GM18907 (cell line): ENCODE measurements around the gene C17orf113.
"Not testable (repeated sequence)": the region's sequence is repeated elsewhere in the genome, so short reads cannot be mapped to it uniquely, and the experiment has no call there.

Experiments used
- ATAC-seq: cut with Tn5 transposase; IDR thresholded peaks from one replicate; pipeline ENCODE4 v1.9.1; 2021; ENCODE audit warnings: mild to moderate bottlenecking, moderate library complexity; ENCODE audit not compliant: unreplicated experiment

The C17orf113 gene

DNA sequence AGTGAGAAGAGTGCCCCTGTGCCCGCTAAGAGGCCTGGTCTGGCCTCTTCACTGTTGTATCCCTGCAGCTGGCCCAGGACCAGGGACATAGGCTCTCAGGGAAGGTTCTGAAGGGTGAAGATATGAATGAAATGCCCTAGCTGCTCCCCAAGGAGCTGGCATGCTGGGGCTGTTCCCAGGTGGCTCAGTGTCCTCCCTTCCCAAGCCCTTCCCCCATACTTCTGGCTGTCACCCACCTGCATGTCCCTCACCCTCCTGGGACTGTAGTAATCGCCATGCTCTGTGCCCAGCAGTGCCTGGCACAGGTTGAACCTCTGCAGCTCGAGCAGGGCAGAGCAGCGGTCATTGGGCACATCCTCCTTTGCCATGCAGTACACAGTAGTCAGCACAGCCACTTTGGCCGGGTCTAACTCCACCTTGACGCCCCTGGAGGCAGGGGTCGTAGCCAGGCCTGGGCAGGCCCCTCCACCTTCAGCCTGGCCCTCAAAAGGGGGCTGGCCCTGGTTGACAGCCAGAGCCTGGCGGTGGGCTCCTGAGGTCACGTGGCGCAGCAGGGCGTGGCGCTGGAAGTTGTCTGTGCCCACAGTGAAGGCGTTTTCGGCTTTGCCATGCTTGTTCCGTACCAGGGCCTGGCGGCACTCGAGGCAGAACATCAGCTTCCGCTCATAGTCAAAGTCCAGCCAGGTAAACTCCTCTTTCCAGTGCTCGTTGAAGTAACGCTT, 7.6 kb downstream of the C17orf113 start:
- no peak for ATAC-seq

DNA sequence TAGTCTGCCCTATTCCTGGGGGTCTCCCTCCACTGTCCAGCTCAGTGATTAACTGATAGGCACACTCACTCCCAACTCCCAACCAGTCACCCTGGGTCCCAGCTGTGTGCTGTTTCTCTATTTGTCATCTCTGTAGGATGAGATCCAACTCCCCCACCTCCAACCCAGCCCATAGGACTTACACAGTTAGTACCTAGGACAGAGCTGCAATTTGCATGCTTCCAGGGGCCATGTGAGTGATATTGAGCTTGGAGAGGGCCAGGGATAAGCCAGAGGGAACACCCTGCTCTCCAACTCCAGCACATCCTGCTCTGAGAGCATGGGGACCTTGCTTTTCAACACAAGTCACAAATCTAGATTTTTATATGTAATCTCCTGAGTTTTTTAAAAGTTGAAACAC, 8.8 kb downstream of the C17orf113 start:
- ATAC-seq = no peak

DNA sequence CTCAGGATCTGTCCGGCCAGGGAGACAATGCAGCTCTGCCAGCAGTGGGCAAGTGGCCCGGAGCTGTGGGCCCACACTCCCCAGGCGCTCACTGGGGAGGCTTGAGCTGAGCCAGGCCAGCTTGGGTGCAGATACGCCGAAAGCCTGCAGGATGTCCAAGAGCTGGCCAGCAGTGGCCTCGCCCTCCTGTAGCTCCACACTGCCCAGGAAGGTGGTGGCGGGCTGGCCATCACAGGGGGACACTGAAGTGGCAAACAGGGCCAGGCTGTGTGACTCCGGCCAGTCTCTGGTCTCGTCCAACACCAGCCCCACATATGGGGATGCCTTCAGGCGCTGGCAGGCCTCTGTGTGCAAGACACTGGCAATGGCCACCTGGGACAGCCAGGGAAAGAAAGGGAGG, 9.6 kb downstream of the C17orf113 start:
- ATAC-seq = no peak

DNA sequence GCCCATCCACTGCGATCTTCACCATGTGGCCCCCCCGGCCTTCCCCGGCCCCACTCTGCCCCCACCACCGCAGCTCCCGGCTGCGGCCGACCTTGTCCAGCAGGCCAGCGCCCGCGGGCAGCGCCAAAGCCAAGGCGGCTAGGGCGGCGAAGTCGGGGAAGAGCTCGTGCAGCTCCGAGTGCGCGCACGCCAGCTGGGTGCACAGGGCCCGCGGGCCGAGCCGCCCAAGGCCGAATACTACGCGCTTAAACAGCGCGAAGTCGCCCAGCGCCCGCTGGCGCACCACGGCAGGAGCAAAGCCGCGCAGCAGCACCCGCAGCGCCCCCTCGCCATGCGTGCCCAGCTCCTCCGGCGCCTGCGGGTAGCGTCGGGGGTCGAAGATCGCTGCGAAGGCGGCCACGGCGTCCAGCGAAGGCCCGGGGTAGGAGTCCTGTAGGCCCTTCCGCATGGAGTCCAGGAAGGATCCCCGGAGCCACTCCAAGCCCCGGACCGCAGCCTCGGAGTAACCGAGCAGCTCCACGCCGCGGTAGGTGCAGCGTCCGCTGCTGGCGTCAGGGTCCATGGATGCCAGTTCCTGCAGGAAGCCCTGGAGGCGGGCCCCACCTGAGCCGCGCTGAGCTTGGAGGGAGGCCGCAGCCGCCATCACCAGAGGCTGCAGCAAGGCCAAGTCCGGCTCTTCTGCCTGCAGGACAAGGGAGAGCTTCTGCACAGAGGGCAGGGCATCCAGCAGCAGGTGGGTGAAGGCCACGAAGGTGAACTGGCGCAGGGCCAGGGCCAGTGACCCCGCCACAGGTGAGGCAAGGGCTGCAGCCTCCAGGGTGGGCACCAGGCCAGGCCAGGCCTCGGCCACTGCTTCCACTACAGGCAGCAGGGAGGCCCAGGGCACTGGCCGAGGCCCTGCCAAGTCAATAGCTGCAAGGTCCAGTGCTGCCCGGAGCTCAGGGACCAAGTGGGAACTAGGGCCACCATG, 10.3 kb downstream of the C17orf113 start:
- no peak for ATAC-seq

DNA sequence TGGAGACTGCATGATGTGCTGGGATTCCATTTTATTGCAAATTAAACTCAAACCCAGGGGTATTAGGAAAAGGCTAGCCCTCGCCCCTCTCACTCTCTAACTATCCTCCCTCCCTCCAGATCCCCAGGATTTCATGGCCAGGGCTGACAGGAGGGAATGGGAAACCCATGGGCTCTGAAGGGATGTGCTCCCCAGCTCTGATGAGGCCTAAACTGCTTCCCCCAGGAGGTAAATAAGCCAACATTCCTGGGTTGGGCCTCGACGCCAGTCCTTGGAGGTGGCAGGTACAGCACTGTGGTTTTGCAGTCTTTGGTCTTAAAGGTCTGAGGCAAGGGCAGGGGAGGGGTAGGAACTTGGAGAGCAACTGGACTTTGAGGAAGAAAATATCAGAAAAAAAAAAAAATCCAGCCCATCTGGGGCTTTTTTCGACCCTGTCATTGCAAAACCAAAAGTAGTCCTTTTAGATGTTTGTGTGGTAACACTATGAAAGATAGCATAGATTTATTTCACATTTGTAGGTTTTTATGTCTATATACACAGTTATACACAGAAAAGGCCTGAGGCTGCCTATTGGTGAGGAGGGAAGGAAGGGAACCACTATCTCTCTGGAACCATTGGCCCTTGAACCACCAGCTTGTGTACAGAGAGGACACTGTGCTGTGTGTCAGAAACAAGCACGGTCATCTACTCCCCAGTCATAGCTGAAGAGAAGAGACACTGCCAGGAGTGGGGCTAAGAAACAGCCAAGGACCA, 12.0 kb downstream of the C17orf113 start:
- no peak for ATAC-seq

DNA sequence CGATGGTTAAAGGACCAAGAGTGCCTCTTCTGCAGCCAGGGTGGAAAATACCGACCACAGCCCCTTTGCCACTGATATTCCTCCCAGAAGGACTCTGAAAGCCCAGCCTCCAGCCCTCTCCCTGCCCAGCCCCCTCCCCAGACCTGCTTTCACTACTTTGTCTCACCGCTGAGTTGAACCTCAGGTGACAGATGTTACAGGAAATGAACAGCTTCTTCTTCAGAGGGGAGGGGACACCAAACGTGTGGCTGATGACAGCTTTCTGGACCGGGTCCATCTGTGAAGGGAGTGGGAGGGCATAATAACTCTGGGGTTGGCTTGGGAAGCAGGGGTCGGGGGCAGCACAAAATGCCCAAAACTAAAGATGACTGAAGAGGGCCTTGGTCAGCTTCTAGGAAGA, 16.3 kb downstream of the C17orf113 start:
- no peak for ATAC-seq

DNA sequence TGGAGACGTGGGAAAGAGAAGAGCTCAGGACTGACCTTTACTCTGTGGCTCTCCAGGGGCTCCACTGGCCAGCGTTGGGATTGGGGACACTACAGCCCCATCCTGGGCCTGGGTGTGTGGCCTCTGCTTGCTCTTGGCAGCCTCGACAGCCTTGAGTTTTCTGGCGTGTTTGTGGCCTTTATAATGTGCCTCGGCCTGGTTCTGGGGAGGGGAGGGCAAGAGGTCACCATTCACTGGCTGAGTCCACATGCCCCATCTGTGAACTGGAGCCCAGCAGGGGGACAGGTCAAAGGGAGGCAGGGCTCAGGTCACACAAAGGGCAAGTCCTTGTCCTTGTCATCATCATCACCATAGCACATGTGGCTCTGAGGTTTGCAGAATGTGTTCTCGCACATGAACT, 18.8 kb downstream of the C17orf113 start:
- no peak for ATAC-seq

DNA sequence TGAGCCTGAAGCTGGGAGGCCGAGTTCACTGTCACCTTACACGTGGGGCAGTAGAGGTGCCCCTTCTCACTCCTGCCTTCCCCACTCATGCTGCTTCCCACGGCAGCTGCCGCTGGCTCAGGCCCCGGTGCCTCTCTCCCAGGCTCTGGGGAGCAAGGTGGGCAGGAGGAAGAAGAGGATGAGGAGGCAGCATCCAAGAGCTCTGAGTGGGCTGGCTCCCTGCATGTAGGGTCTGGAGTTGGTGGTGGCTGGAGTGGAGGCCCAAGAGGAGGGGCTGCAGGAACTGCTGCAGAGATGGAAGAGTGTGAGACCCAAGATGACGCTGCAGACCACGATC, 21.6 kb downstream of the C17orf113 start:
- ATAC-seq = no peak

DNA sequence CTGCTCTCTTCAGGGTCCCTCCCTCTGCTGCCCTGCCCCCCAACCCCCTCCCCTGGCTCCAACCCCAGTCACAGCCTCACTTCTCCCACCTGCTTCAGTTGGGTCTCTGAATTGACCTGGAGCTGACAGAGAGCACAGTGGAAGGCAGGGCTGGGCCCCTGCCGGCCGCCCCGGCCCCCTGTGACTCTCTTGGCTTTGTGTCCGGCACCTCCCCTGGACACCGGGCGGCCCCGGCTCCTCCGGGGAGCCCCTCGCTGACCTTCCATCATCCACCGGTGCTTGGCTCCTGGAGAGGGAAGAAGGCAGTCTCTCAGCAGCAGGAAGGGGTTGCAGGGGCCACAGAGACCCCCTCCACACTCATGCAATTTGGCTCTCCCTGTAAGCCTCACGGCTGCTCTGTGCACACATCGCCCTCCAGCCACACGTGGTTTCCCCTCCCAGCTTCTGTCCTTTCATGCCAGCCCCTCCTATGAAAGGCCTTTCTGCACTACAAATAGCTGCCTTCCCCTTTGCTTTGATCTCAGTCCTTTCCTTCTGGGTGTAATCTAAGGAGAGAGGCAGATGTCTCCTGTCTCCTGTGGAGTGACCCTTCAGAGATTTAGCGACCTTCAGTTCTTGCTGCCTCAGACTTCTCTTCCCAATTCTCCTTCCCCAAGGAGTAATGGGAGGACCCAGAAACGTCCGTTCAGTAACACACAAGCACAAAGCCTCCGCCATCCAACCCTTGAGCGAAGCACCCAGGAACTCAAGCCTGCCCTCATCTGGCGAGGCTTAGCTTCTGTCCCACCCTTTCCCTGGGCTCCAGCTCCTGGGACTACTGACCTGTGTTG, 22.2 kb downstream of the C17orf113 start:
- ATAC-seq = no peak

DNA sequence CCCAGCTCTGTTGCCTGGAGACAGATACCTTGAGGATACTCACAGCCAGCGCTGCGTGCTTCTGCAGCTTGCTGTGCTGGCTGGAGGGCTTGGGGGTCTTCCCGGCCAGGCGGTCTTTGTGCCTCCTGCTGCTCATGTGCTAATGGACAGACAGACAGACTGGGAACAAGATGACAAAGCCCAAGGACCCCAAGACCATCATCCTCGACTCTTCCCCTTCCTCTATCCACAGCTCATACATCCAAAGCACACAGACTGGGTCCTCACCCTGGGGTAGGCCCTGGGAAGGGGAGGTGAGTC, 22.9 kb downstream of the C17orf113 start:
- no peak for ATAC-seq

DNA sequence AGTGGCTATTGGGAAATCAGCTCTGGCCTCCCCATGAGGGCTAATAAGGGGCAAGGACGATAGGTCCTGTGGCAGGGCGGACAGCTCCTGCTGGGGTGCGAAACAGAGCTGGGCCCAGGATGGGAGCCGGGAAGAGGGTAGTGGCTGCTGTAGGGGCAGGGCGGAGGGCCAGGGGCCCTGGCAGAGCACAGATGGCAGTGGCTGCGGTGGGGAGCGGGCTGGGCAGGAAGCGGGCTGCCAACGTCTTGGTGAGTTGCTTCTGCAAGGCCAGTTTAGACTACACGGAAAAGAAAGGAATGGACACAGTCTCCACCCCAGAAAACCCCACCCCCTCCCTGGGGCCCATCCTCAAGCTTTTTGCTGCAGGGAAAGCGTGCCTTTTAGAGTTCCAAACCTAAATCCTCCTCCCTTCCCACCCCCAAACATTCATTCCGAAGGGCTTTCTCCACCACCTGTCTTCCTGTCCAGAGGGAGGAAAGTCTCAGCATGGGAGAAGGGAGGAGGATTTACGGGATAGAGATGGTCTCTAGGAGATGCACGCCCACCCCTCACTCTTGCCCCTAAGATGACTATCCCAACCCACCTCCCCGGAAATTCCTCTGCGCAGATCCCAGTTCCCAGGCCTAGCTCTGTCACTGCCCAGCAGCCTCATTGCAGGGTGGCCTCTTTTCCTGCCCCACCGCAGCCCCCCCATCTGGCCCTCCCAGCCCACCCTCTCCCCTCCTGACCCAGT, 23.4 kb downstream of the C17orf113 start:
- ATAC-seq = no peak

DNA sequence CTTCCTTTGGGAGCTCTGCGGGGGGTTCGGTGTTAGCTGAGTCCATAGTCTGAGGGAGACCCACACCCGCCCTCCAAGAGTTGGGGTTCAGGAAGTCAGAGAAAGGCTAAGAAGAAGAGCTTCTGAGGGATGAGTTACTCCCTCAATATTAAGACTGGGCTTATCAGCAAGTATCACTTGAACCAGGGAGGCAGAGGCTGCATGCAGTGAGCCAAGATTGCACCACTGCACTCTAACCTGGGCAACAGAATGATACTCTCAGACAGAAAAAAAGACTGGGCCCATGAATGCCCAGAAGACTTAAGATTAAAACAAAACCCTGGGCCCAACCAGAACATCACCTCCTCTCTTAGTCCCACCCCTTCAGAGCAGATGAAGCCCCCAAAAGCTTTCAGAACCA, 24.5 kb downstream of the C17orf113 start:
- no peak for ATAC-seq

DNA sequence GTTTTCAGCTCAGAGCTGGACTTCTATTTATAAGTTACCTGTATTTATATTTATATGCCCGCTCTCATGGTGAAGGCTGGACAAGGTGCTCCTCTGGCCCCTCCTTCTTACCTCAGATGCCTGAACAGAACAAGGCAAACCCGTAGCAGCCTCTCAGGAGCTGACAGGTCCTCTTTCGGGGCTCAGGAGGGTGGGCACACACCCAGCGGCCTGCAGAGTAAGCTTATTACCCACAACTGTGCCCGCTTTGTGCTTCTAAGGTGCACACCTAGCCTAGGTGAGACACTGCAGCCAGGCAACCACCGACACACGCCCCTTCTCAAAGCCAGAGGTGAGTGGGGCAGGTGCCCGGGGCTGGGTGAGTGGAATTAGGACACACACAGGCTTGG, 25.2 kb downstream of the C17orf113 start:
- no peak for ATAC-seq

DNA sequence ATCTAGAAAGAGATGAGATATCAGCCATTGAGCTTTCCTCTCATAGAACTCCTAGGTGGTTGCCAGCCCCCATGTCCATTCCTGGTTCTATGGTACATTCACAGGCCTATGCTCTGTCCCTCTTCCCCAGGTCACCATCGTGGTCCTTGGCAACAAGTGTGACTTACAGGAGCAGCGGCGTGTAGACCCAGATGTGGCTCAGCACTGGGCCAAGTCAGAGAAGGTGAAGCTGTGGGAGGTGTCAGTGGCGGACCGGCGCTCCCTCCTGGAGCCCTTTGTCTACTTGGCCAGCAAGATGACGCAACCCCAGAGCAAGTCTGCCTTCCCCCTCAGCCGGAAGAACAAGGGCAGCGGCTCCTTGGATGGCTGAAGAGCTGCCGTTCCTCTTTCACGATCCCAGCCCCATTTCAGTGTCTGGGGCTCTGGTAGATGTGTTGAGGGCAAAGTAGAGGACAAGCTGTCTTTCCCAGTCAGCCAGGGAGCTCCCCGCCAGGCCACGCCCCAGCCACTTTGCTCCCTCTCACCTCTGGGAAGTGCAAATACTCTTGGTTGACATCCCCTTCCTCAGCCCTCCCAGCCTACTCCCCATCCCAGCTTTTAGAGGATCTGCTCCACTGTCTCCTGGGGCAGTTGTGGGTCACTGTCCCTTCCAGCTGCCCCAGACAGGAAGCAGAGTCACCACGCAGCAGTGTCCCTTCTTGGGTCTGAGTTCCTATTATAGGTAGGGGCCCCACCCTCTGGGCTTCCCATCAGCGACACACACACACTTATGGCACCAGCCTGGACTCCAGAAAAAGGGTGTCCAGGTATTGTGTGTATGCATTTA, 26.7 kb downstream of the C17orf113 start:
- no peak for ATAC-seq

DNA sequence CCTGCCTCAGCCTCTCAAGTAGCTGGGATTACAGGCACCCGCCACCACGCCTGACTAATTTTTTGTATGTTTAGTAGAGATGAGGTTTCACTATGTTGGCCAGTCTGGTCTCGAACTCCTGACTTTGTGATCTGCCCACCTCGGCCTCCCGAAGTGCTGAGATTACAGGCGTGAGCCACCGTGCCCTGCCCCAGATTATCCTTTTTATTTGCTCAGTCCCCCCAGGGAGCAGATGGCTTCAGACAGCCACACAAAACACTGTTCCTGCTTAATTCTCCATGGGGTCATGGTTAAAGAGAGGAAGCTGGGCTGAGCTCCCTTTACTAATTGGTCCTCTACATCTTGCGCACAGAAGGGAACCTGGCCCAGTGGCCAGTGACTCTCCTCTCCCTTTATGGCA, 29.6 kb downstream of the C17orf113 start:
- ATAC-seq = not testable (repeated sequence)

DNA sequence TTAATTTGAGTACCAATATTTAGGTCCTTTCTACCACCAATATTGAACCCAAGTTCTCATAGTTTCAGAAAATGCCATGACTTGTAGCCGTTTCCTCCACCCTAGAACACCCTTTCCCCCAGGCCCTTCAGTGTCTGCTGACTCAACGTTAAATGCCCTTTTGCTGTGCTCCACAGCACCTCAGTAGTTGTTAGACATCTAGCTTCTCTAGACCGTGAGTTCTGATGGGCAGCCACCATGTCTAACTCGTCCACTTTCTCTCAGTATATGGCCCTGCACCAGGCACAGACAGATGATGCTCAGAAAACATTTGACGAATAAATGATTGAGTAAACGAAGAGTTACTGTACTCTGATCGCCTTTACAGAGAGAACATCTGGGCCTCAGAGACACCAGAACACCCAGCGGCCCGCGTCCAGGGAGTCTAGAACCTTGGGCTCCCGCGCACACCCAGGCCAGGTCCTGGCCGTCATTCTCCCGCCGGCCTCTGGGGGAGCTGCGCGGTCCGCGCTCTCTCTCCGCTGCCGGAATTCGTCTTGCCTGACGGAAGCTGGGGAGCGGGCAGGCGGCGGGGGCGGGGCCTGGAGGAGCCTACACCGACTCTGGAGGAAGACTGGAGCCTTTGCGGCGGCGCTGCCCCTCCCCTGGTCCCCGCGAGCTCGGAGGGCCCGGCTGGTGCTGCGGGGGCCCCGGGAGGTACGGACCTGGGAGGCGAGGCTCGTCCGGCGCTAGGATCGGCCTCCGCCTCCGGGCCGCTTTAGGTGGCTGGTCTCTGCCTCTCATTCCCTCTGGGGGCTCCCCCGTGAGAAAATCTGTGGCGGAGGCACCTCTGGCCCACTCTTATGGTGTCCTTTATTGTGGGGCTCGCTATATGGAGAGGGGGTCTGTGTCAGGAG, 30.6 kb downstream of the C17orf113 start, which contains the start of gene NKIRAS2:
Gene NKIRAS2, plus strand, starts transcription at position 582 of the 896 bp plus-strand sequence. CDS start 1,488 bp downstream, outside the sequence.
- peak; percentile 59 for ATAC-seq

DNA sequence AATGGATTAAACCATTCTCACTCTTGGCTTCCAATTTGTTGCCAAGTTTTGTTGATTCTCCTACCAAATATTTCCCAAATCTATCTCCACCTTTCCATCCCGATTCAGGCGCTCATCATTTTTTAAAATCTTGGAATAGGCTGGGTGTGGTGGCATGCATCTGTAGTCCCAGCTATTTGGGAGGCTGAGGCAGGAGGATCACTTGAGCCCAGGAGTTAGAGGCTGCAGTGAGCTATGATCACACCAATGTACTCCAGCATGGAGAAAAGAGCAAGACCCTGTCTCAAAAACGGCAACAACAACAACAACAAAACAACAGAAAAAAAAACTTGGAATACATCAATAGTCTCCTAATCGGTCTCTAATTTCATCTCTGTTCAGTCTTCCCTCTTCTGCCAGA, 31.4 kb downstream of the C17orf113 start:
- ATAC-seq = no peak

DNA sequence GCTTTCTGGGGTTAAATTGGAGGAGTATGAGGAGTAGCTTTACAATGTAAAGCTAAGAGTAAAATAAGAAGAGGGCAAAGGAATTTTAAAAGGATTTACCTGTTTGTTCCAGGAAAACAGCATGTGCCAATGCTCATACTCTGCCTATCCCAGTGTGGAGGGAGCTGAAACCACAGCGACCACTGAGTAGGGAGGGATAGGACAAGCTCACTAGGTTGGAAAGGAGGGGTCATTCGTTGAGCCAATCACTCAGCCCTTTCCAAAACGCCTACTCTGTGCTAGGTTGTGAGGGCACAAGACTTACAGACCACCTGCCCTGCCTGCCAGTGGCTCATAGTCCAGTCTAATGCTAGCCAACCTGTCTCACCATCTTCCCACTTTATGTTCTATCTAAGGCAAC, 32.1 kb downstream of the C17orf113 start:
- ATAC-seq = no peak
